GM23338 (cell line): ENCODE data around the gene SH3BP4. TPM values are rescaled to one million over a fixed set of nuclear protein-coding genes. Genes with fewer than 3 reads are reported as not detected.

Experiments used
- ATAC-seq: fragments of 200-7000 bp; cut with Tn5 transposase; 3 replicates; pipeline ENCODE4 v1.9.1; 2020
- DNase-seq: peaks from one replicate; pipeline ENCODE4 v3.0.0-alpha.2; 2015; ENCODE audit warnings: low spot score
- H2AFZ ChIP-seq: fragments of 200-600 bp; sonication (generic); 2 replicates; pipeline ENCODE4 v1.8.0; 2016; ENCODE audit warnings: antibody characterized with exemption, mild to moderate bottlenecking, moderate library complexity
- H3F3A ChIP-seq: fragments of 200-600 bp; sonication (generic); replicated peaks from 2 replicates; pipeline ENCODE4 v1.8.0; 2017; ENCODE audit warnings: antibody characterized with exemption, mixed run types, low read depth
- H3K27ac ChIP-seq: fragments of 200-600 bp; sonication (generic); 2 replicates; pipeline ENCODE4 v1.6.1; 2016; ENCODE audit warnings: low read depth
- H3K27me3 ChIP-seq: fragments of 200-600 bp; sonication (generic); 2 replicates; pipeline ENCODE4 v1.8.0; 2016; ENCODE audit warnings: mild to moderate bottlenecking, mixed run types, moderate library complexity; ENCODE audit not compliant: insufficient read depth
- H3K36me3 ChIP-seq: fragments of 200-600 bp; sonication (generic); 2 replicates; pipeline ENCODE4 v1.8.0; 2016; ENCODE audit warnings: mild to moderate bottlenecking; ENCODE audit not compliant: insufficient read depth
- H3K4me1 ChIP-seq: fragments of 200-600 bp; sonication (generic); 2 replicates; pipeline ENCODE4 v1.8.0; 2016; ENCODE audit warnings: mild to moderate bottlenecking, moderate library complexity; ENCODE audit not compliant: insufficient read depth
- H3K4me2 ChIP-seq: fragments of 200-600 bp; sonication (generic); 2 replicates; pipeline ENCODE4 v1.7.1; 2017; ENCODE audit warnings: mixed run types
- H3K4me3 ChIP-seq: fragments of 200-600 bp; sonication (generic); 2 replicates; pipeline ENCODE4 v1.6.1; 2016; ENCODE audit warnings: mixed run types
- H3K79me2 ChIP-seq: fragments of 200-600 bp; sonication (generic); replicated peaks from 2 replicates; pipeline ENCODE4 v1.8.0; 2017; ENCODE audit warnings: mild to moderate bottlenecking; ENCODE audit not compliant: insufficient read depth
- H3K9me2 ChIP-seq: fragments of 200-600 bp; sonication (generic); 2 replicates; pipeline ENCODE4 v1.8.0; 2017; ENCODE audit not compliant: insufficient read depth
- H4K20me1 ChIP-seq: fragments of 200-600 bp; sonication (generic); replicated peaks from 2 replicates; pipeline ENCODE4 v1.8.0; 2017; ENCODE audit warnings: mild to moderate bottlenecking; ENCODE audit not compliant: insufficient read depth
- H3K27ac Mint-ChIP-seq: 2 replicates; pipeline ENCODE4 v1.8.0; 2020; ENCODE audit warnings: inconsistent platforms, mild to moderate bottlenecking, moderate library complexity, mixed read lengths
- H3K27me3 Mint-ChIP-seq: 3 replicates; pipeline ENCODE4 v1.8.0; 2022; ENCODE audit warnings: low read depth, mild to moderate bottlenecking, moderate library complexity, mixed read lengths, inconsistent platforms; ENCODE audit not compliant: insufficient read depth, poor library complexity
- H3K36me3 Mint-ChIP-seq: 3 replicates; pipeline ENCODE4 v1.8.0; 2021; ENCODE audit warnings: low read depth, mild to moderate bottlenecking, inconsistent platforms, moderate library complexity, mixed read lengths
- H3K4me1 Mint-ChIP-seq: 3 replicates; pipeline ENCODE4 v1.8.0; 2020; ENCODE audit warnings: mild to moderate bottlenecking, inconsistent platforms, mixed read lengths
- H3K4me3 Mint-ChIP-seq: 3 replicates; pipeline ENCODE4 v1.8.0; 2021; ENCODE audit warnings: moderate library complexity, mild to moderate bottlenecking, inconsistent platforms, mixed read lengths
- H3K9me3 Mint-ChIP-seq: 3 replicates; pipeline ENCODE4 v1.8.0; 2020; ENCODE audit warnings: moderate library complexity, mild to moderate bottlenecking, inconsistent platforms, mixed read lengths
- CREB1 ChIP-seq: fragments of 250-450 bp; sonication (Bioruptor Pico); IDR thresholded peaks from 2 replicates; pipeline ENCODE4 v1.5.0; 2020; ENCODE audit warnings: low read depth, mild to moderate bottlenecking, moderate library complexity
- EZH2 ChIP-seq: fragments of 200-600 bp; sonication (generic); IDR thresholded peaks from one replicate; pipeline ENCODE4 v1.8.0; 2017; ENCODE audit warnings: antibody characterized with exemption, mild to moderate bottlenecking, low read depth; ENCODE audit not compliant: unreplicated experiment
- JUNB ChIP-seq: IDR thresholded peaks from one replicate; pipeline ENCODE4 v1.6.1; 2016; ENCODE audit warnings: antibody characterized with exemption; ENCODE audit not compliant: unreplicated experiment
- POLR2AphosphoS5 ChIP-seq: IDR thresholded peaks from 2 replicates; pipeline ENCODE4 v1.6.1; 2016; ENCODE audit warnings: antibody characterized with exemption, low read depth
- STAT1 ChIP-seq: IDR thresholded peaks from one replicate; pipeline ENCODE4 v1.6.1; 2016; ENCODE audit warnings: antibody characterized with exemption; ENCODE audit not compliant: unreplicated experiment
- ZNF114 ChIP-seq: fragments of 250-450 bp; sonication (Bioruptor Pico); IDR thresholded peaks from 2 replicates; pipeline ENCODE4 v1.5.0; 2020; ENCODE audit warnings: mild to moderate bottlenecking, moderate library complexity
- ZNF331 ChIP-seq: fragments of 250-450 bp; sonication (Bioruptor Pico); IDR thresholded peaks from 2 replicates; pipeline ENCODE4 v1.5.0; 2020; ENCODE audit warnings: low read depth, mild to moderate bottlenecking, moderate library complexity
- polyA plus RNA-seq: library from polyadenylated mRNA; unstranded; fragments of >200 nt; fragmentation: Nextera tagmentation; extraction: Ambion mirVana; gene quantifications from 2 replicates; pipeline ENCODE4 v1.2.1, GENCODE V29; 2016
- total RNA-seq: library from RNA; depleted of rRNA; stranded (reverse); fragments of >200 nt; shearing (Covaris generic); gene quantifications from 2 replicates; pipeline ENCODE4 v1.2.3, GENCODE V29; 2014
- TF ChIP-seq, protein P1 (sequence below): IDR thresholded peaks from one replicate; pipeline ENCODE4 v1.6.1; 2018; ENCODE audit warnings: antibody characterized with exemption; ENCODE audit not compliant: unreplicated experiment
- TF ChIP-seq, protein P2 (sequence below): IDR thresholded peaks from 2 replicates; pipeline ENCODE4 v1.6.1; 2016; ENCODE audit warnings: antibody characterized with exemption
- TF ChIP-seq, protein P3 (sequence below), 2 experiments: fragments of 200-600 bp in 1 of 2; sonication (generic) in 1 of 2; conservative IDR thresholded peaks; 2 replicates each; pipeline versions ENCODE4 v1.5.1 to v1.6.1; 2016 to 2017; ENCODE audit warnings: antibody characterized with exemption in 2 of 2, low read depth in 2 of 2, mild to moderate bottlenecking in 2 of 2, moderate library complexity in 1 of 2

The SH3BP4 gene
- total and polyA plus RNA-seq, 2 experiments from 2014 or later = 15.6 to 50.9 TPM

DNA sequence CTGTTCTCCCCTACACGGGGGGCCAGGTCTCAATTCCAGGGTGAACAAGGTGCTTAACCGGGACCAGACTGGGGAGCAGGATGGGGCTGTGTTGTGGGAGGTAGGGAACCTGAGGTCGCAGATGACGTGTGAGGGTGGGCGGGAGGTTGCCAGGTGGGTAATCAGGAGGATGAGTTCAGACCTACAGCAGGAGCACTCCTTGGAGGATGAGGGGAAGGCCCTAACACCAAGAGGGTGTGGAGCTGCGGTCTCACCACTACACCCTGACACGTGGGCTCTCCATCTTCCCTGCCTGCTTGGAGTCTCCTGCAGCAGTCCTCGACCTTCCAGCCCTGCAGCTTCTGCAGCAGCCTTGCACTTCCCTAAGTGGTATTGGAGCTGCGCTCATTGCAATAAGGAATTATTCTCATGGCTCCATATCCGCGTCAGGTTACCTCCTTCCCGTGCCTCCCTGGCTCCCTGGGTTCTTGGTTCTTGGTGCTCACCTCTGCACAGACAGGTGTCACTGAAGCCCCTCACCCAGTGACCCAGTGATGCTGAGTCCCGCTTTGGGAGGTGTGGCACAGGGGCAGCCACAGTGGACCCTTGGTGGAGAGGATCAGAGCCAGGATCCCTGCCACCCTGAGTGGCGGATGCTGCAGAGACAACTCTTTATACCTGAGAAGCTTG lies 15.5 kb downstream of the SH3BP4 start (continued):
- TF ChIP-seq, protein P1, sequence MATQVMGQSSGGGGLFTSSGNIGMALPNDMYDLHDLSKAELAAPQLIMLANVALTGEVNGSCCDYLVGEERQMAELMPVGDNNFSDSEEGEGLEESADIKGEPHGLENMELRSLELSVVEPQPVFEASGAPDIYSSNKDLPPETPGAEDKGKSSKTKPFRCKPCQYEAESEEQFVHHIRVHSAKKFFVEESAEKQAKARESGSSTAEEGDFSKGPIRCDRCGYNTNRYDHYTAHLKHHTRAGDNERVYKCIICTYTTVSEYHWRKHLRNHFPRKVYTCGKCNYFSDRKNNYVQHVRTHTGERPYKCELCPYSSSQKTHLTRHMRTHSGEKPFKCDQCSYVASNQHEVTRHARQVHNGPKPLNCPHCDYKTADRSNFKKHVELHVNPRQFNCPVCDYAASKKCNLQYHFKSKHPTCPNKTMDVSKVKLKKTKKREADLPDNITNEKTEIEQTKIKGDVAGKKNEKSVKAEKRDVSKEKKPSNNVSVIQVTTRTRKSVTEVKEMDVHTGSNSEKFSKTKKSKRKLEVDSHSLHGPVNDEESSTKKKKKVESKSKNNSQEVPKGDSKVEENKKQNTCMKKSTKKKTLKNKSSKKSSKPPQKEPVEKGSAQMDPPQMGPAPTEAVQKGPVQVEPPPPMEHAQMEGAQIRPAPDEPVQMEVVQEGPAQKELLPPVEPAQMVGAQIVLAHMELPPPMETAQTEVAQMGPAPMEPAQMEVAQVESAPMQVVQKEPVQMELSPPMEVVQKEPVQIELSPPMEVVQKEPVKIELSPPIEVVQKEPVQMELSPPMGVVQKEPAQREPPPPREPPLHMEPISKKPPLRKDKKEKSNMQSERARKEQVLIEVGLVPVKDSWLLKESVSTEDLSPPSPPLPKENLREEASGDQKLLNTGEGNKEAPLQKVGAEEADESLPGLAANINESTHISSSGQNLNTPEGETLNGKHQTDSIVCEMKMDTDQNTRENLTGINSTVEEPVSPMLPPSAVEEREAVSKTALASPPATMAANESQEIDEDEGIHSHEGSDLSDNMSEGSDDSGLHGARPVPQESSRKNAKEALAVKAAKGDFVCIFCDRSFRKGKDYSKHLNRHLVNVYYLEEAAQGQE = no peak
- TF ChIP-seq POLR2AphosphoS5 = no peak
- TF ChIP-seq JUNB = no peak
- no peak for TF ChIP-seq CREB1
- TF ChIP-seq, protein P2, sequence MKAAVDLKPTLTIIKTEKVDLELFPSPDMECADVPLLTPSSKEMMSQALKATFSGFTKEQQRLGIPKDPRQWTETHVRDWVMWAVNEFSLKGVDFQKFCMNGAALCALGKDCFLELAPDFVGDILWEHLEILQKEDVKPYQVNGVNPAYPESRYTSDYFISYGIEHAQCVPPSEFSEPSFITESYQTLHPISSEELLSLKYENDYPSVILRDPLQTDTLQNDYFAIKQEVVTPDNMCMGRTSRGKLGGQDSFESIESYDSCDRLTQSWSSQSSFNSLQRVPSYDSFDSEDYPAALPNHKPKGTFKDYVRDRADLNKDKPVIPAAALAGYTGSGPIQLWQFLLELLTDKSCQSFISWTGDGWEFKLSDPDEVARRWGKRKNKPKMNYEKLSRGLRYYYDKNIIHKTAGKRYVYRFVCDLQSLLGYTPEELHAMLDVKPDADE = no peak
- no peak for TF ChIP-seq ZNF331 (CRISPR knock-in tag)
- no peak for TF ChIP-seq ZNF114 (CRISPR knock-in tag)

DNA sequence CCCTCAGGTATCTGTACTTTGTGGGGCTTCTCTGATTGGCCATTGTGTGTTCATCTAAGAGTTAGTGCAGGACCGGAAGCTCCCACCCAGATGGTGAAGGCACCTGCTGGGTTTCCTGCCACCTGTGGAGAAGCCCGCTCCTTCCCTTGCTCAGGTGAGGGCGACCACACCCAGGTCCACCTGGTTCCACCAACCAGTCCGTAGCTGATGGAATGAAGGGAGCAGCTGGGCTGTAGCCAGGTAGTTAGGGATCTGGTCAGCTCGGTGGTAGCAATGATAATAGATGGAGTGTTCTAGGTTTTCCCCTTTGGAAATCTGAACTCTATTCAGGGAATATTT lies 16.0 kb downstream of the SH3BP4 start:
- no peaks in the 10 kb centered on the region for H3K27me3 ChIP-seq
- no peak overlapping the region for H3K27ac ChIP-seq
- peaks cover 74% of the 10 kb centered on the region for H4K20me1 ChIP-seq
- Mint-ChIP-seq H3K4me3 (no peak overlapping the region), H3K4me1 (peaks cover 46% of the 10 kb centered on the region), H3K9me3 (no peaks in the 10 kb centered on the region), H3K27me3 (peaks cover 3% of the 10 kb centered on the region), H3K36me3 (peaks cover 12% of the 10 kb centered on the region), H3K27ac (no peak overlapping the region)
- H3K9me2 ChIP-seq = no peaks in the 10 kb centered on the region
- no peaks in the 10 kb centered on the region; the same call in 1 of the 2 replicates for H3F3A ChIP-seq
- H3K4me3 ChIP-seq = no peak overlapping the region
- H2AFZ ChIP-seq = no peak overlapping the region
- DNase-seq = no peak
- H3K4me1 ChIP-seq = peaks cover 35% of the 10 kb centered on the region
- ATAC-seq = no peak
- H3K36me3 ChIP-seq = no peaks in the 10 kb centered on the region
- peaks cover 100% of the 10 kb centered on the region for H3K79me2 ChIP-seq
- H3K4me2 ChIP-seq = no peak overlapping the region
- no peak for TF ChIP-seq ZNF331 (CRISPR knock-in tag)
- TF ChIP-seq, protein P2 = no peak
- no peak for TF ChIP-seq ZNF114 (CRISPR knock-in tag)
- no peak for TF ChIP-seq EZH2
- TF ChIP-seq POLR2AphosphoS5 = no peak
- TF ChIP-seq, protein P3, sequence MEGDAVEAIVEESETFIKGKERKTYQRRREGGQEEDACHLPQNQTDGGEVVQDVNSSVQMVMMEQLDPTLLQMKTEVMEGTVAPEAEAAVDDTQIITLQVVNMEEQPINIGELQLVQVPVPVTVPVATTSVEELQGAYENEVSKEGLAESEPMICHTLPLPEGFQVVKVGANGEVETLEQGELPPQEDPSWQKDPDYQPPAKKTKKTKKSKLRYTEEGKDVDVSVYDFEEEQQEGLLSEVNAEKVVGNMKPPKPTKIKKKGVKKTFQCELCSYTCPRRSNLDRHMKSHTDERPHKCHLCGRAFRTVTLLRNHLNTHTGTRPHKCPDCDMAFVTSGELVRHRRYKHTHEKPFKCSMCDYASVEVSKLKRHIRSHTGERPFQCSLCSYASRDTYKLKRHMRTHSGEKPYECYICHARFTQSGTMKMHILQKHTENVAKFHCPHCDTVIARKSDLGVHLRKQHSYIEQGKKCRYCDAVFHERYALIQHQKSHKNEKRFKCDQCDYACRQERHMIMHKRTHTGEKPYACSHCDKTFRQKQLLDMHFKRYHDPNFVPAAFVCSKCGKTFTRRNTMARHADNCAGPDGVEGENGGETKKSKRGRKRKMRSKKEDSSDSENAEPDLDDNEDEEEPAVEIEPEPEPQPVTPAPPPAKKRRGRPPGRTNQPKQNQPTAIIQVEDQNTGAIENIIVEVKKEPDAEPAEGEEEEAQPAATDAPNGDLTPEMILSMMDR (conservative IDR thresholded peaks at IDR 0.05; ENCODE audit: low read depth in 2 of 2) = no peak
- TF ChIP-seq STAT1 = no peak
